Hepatocyte (in vitro differentiated cells): ENCODE results near the gene LMBR1L. TPM values are rescaled to one million over a fixed set of nuclear protein-coding genes. Genes with fewer than 3 reads are reported as not detected.
"Not testable (repeated sequence)": the region's sequence is repeated elsewhere in the genome, so short reads cannot be mapped to it uniquely, and the experiment has no call there.

Experiments
- DNase-seq: peaks from one replicate; pipeline ENCODE4 v3.0.0-alpha.2; 2016; ENCODE audit warnings: low spot score
- H2AFZ ChIP-seq: fragments of 200-600 bp; sonication (generic); 2 replicates; pipeline ENCODE4 v1.6.0; 2016; ENCODE audit warnings: antibody characterized with exemption, mild to moderate bottlenecking
- H3K27ac ChIP-seq: fragments of 200-600 bp; sonication (generic); 2 replicates; pipeline ENCODE4 v1.5.1; 2016; ENCODE audit warnings: mild to moderate bottlenecking
- H3K27me3 ChIP-seq: fragments of 200-600 bp; sonication (generic); 2 replicates; pipeline ENCODE4 v1.6.1; 2016
- H3K36me3 ChIP-seq: fragments of 200-600 bp; sonication (generic); replicated peaks from 2 replicates; pipeline ENCODE4 v1.5.1; 2016; ENCODE audit warnings: low read depth; ENCODE audit not compliant: insufficient read depth
- H3K4me1 ChIP-seq: fragments of 200-600 bp; sonication (generic); 2 replicates; pipeline ENCODE4 v1.5.1; 2016; ENCODE audit warnings: mild to moderate bottlenecking, moderate library complexity; ENCODE audit not compliant: insufficient read depth
- H3K4me2 ChIP-seq: fragments of 200-600 bp; sonication (generic); 2 replicates; pipeline ENCODE4 v1.6.0; 2016
- H3K4me3 ChIP-seq: fragments of 200-600 bp; sonication (generic); 2 replicates; pipeline ENCODE4 v1.5.1; 2016; ENCODE audit warnings: mild to moderate bottlenecking
- H3K79me2 ChIP-seq: fragments of 200-600 bp; sonication (generic); 2 replicates; pipeline ENCODE4 v1.6.0; 2017; ENCODE audit warnings: mild to moderate bottlenecking
- H3K9me2 ChIP-seq: fragments of 200-600 bp; sonication (generic); replicated peaks from 2 replicates; pipeline ENCODE4 v1.6.0; 2017; ENCODE audit warnings: mild to moderate bottlenecking; ENCODE audit not compliant: insufficient read depth
- H3K9me3 ChIP-seq: fragments of 200-600 bp; sonication (generic); 2 replicates; pipeline ENCODE4 v1.5.1; 2016; ENCODE audit warnings: low read depth, mild to moderate bottlenecking
- H4K20me1 ChIP-seq: fragments of 200-600 bp; sonication (generic); 2 replicates; pipeline ENCODE4 v1.6.0; 2016; ENCODE audit warnings: mild to moderate bottlenecking; ENCODE audit not compliant: insufficient read depth, poor library complexity, severe bottlenecking
- CTCF ChIP-seq: fragments of 200-600 bp; sonication (generic); IDR thresholded peaks from 2 replicates; pipeline ENCODE4 v1.5.1; 2016; ENCODE audit warnings: antibody characterized with exemption, mild to moderate bottlenecking; ENCODE audit not compliant: poor library complexity
- EZH2 ChIP-seq: fragments of 200-600 bp; sonication (generic); IDR thresholded peaks from 2 replicates; pipeline ENCODE4 v1.6.1; 2016; ENCODE audit warnings: antibody characterized with exemption, mild to moderate bottlenecking, borderline replicate concordance
- EZH2phosphoT487 ChIP-seq: fragments of 200-600 bp; sonication (generic); IDR thresholded peaks from one replicate; pipeline ENCODE4 v1.6.1; 2018; ENCODE audit warnings: antibody characterized with exemption, mild to moderate bottlenecking, low read depth, moderate library complexity; ENCODE audit not compliant: unreplicated experiment, severe bottlenecking
- WGBS: methylation state at CpG from one replicate; pipeline ENCODE4 v1.1.6; 2016; ENCODE audit warnings: low lambda C conversion rate; ENCODE audit errors: missing lambda C conversion rate; 5-methylcytosine and 5-hydroxymethylcytosine counted together
- polyA plus RNA-seq: library from polyadenylated mRNA; unstranded; fragments of >200 nt; fragmentation: Nextera tagmentation; extraction: Ambion mirVana; gene quantifications from 2 replicates; pipeline ENCODE4 v1.2.1, GENCODE V29; 2016
- total RNA-seq: library from RNA; depleted of rRNA; stranded (reverse); fragments of >200 nt; gene quantifications from 2 replicates; pipeline ENCODE4 v1.2.3, GENCODE V29; 2014

LMBR1L gene
- total and polyA plus RNA-seq, 2 experiments from 2014 or later = 33.3 to 74.1 TPM

- 95% methylated on average over 1 of the region's 1 CpG for WGBS
- Histone ChIP-seq H2AFZ (no peak overlapping the region), H3K27me3 (no peaks in the 10 kb centered on the region), H3K79me2 (peaks cover 3% of the 10 kb centered on the region), H3K4me2 (no peak overlapping the region), H3K9me2 (no peaks in the 10 kb centered on the region), H3K4me3 (no peak overlapping the region), H3K36me3 (no peaks in the 10 kb centered on the region), H3K27ac (no peak overlapping the region), H3K4me1 (peaks cover 3% of the 10 kb centered on the region), H3K9me3 (no peaks in the 10 kb centered on the region), H4K20me1 (no peaks in the 10 kb centered on the region)
- no peak for DNase-seq
- no peak for TF ChIP-seq EZH2phosphoT487
- no peak for TF ChIP-seq CTCF
- TF ChIP-seq EZH2 = no peak
Measured at GRCh38 chr12:49137476-49137875, 26.8 kb upstream of the LMBR1L start.

- not testable (repeated sequence) for H3K36me3 ChIP-seq, H3K27me3 ChIP-seq, H3K9me3 ChIP-seq, H3K4me1 ChIP-seq, H3K79me2 ChIP-seq, H3K4me2 ChIP-seq, H2AFZ ChIP-seq, H3K4me3 ChIP-seq, H4K20me1 ChIP-seq, DNase-seq, H3K9me2 ChIP-seq, H3K27ac ChIP-seq
- WGBS = 92% methylated on average over 3 of the region's 3 CpGs
Measured at GRCh38 chr12:49136997-49137396, 26.4 kb upstream of the LMBR1L start.

GRCh38 chr12:49133590-49133989, 22.9 kb upstream of the LMBR1L start:
- H3K4me1 ChIP-seq = peaks cover 18% of the 10 kb centered on the region
- H3K4me3 ChIP-seq = no peak overlapping the region
- 94% methylated on average over 10 of the region's 10 CpGs for WGBS
- DNase-seq = no peak
- H4K20me1 ChIP-seq = peaks cover 8% of the 10 kb centered on the region
- no peak overlapping the region for H2AFZ ChIP-seq
- H3K9me3 ChIP-seq = no peaks in the 10 kb centered on the region
- H3K27me3 ChIP-seq = no peaks in the 10 kb centered on the region
- H3K36me3 ChIP-seq = no peaks in the 10 kb centered on the region
- H3K9me2 ChIP-seq = no peaks in the 10 kb centered on the region
- H3K27ac ChIP-seq = no peak overlapping the region
- TF ChIP-seq EZH2 (no peak), EZH2phosphoT487 (no peak), CTCF (no peak)
- peak overlapping the region; percentile 89 for H3K4me2 ChIP-seq
- peaks cover 22% of the 10 kb centered on the region for H3K79me2 ChIP-seq

GRCh38 chr12:49133014-49133413, 22.4 kb upstream of the LMBR1L start:
- 56% methylated on average over 5 of the region's 5 CpGs for WGBS
- no peak for DNase-seq
- H3K4me3 ChIP-seq = no peak overlapping the region
- peak overlapping the region; percentile 79 for H3K27ac ChIP-seq
- H3K9me3 ChIP-seq = no peaks in the 10 kb centered on the region
- peak overlapping the region; percentile 89 for H3K4me2 ChIP-seq
- H3K4me1 ChIP-seq = peaks cover 18% of the 10 kb centered on the region
- no peaks in the 10 kb centered on the region for H3K36me3 ChIP-seq
- H2AFZ ChIP-seq = peak overlapping the region; percentile 27
- TF ChIP-seq EZH2phosphoT487 (no peak), EZH2 (no peak), CTCF (no peak)
- H3K79me2 ChIP-seq = peaks cover 22% of the 10 kb centered on the region
- peaks cover 8% of the 10 kb centered on the region for H4K20me1 ChIP-seq
- H3K27me3 ChIP-seq = no peaks in the 10 kb centered on the region
- no peaks in the 10 kb centered on the region for H3K9me2 ChIP-seq
